IMR-90 (cell line): ENCODE data around the gene CENPF. TPM values are rescaled to one million over a fixed set of nuclear protein-coding genes. Genes with fewer than 3 reads are reported as not detected.

ENCODE experiments used
- ATAC-seq: fragments of 200-7000 bp; cut with Tn5 transposase; 2 replicates; pipeline ENCODE4 v1.9.1; 2020; ENCODE audit warnings: low read depth, mild to moderate bottlenecking, moderate library complexity
- BruUV-seq: library from RNA; stranded (reverse); fragments of 400-500 nt; replicated peaks from 2 replicates; lab custom pipeline; 2021; lab: Mats Ljungman, UMichigan
- CTCF ChIA-PET: fragments of 300-600 bp; formaldehyde crosslinking; extraction: SDS; loops from one replicate; lab custom pipeline; 2021; ENCODE audit warnings: antibody characterized with exemption; lab: Yijun Ruan, JAX
- POLR2A ChIA-PET: fragments of 300-600 bp; sonication (Branson Sonifier 250); formaldehyde crosslinking; loops from one replicate; lab custom pipeline; 2022; ENCODE audit warnings: antibody characterized with exemption; ENCODE audit not compliant: unreplicated experiment; lab: Charles Lee
- DNase-seq: peaks from one replicate; pipeline ENCODE4 v3.0.0; 2013
- H2AFZ ChIP-seq: replicated peaks from 2 replicates; pipeline ENCODE3; 2013; ENCODE audit warnings: low read length, mild to moderate bottlenecking; ENCODE audit not compliant: poor library complexity
- H2AK5ac ChIP-seq: 2 replicates; pipeline ENCODE4 v1.6.1; 2013; ENCODE audit warnings: low read depth, low read length, inconsistent platforms
- H2AK9ac ChIP-seq: replicated peaks from 2 replicates; pipeline ENCODE3; 2013; ENCODE audit warnings: mild to moderate bottlenecking, low read depth, low read length, moderate library complexity; ENCODE audit not compliant: poor library complexity
- H2BK120ac ChIP-seq: 2 replicates; pipeline ENCODE4 v1.6.1; 2013; ENCODE audit warnings: low read depth, low read length, inconsistent platforms
- H2BK15ac ChIP-seq: 3 replicates; pipeline ENCODE4 v1.6.1; 2013; ENCODE audit warnings: low read depth, low read length, inconsistent platforms
- H2BK20ac ChIP-seq: 2 replicates; pipeline ENCODE4 v1.6.1; 2013; ENCODE audit warnings: low read depth, mild to moderate bottlenecking, inconsistent platforms, low read length, moderate library complexity
- H2BK5ac ChIP-seq: 2 replicates; pipeline ENCODE4 v1.6.1; 2013; ENCODE audit warnings: mild to moderate bottlenecking, low read depth, low read length, inconsistent platforms; ENCODE audit not compliant: poor library complexity, severe bottlenecking
- H3K14ac ChIP-seq: replicated peaks from 2 replicates; pipeline ENCODE4 v1.6.1; 2013; ENCODE audit warnings: low read depth, low read length, inconsistent platforms
- H3K18ac ChIP-seq: 2 replicates; pipeline ENCODE4 v1.6.1; 2013; ENCODE audit warnings: low read depth, low read length, control low read depth
- H3K23ac ChIP-seq: 2 replicates; pipeline ENCODE4 v1.6.1; 2013; ENCODE audit warnings: low read depth, low read length, inconsistent platforms
- H3K27ac ChIP-seq: 2 replicates; pipeline ENCODE4 v1.5.1; 2013; ENCODE audit warnings: mild to moderate bottlenecking, control low read depth, low read length; ENCODE audit not compliant: insufficient read depth
- H3K27me3 ChIP-seq: 2 replicates; pipeline ENCODE4 v1.6.1; 2013; ENCODE audit warnings: low read length; ENCODE audit not compliant: control insufficient read depth, insufficient read depth
- H3K36me3 ChIP-seq: 2 replicates; pipeline ENCODE4 v1.6.1; 2013; ENCODE audit warnings: low read length, mixed read lengths; ENCODE audit not compliant: control insufficient read depth, insufficient read depth
- H3K4ac ChIP-seq: 2 replicates; pipeline ENCODE4 v1.6.1; 2013; ENCODE audit warnings: low read depth, low read length, inconsistent platforms
- H3K4me1 ChIP-seq: 2 replicates; pipeline ENCODE4 v1.6.1; 2013; ENCODE audit warnings: low read length, mixed read lengths; ENCODE audit not compliant: control insufficient read depth, insufficient read depth
- H3K4me2 ChIP-seq: 2 replicates; pipeline ENCODE4 v1.6.1; 2013; ENCODE audit warnings: low read depth, mild to moderate bottlenecking, control low read depth, low read length, moderate library complexity
- H3K4me3 ChIP-seq: 2 replicates; pipeline ENCODE4 v1.5.1; 2013; ENCODE audit warnings: low read depth, mild to moderate bottlenecking, control low read depth, low read length, moderate library complexity; ENCODE audit not compliant: insufficient read depth
- H3K56ac ChIP-seq: 2 replicates; pipeline ENCODE4 v1.6.1; 2013; ENCODE audit warnings: low read length, inconsistent platforms; ENCODE audit not compliant: insufficient read depth; ENCODE audit errors: extremely low read depth
- H3K79me1 ChIP-seq, 2 experiments: 2 replicates each; pipeline ENCODE4 v1.6.1; 2013; ENCODE audit warnings: low read length in 2 of 2, inconsistent platforms in 1 of 2, low read depth in 1 of 2
- H3K9ac ChIP-seq: 2 replicates; pipeline ENCODE4 v1.6.1; 2013; ENCODE audit warnings: low read depth, low read length, control low read depth
- H3K9me1 ChIP-seq: 2 replicates; pipeline ENCODE4 v1.6.1; 2013; ENCODE audit warnings: low read length, inconsistent platforms; ENCODE audit not compliant: insufficient read depth
- H3K9me3 ChIP-seq: 2 replicates; pipeline ENCODE4 v1.6.1; 2013; ENCODE audit warnings: low read length; ENCODE audit not compliant: control insufficient read depth, insufficient read depth
- H4K20me1 ChIP-seq: 2 replicates; pipeline ENCODE4 v1.6.1; 2013; ENCODE audit warnings: low read length, inconsistent platforms; ENCODE audit not compliant: insufficient read depth
- H4K5ac ChIP-seq: 2 replicates; pipeline ENCODE4 v1.6.1; 2013; ENCODE audit warnings: mild to moderate bottlenecking, low read depth, low read length, control low read depth
- H4K8ac ChIP-seq, 2 experiments: 2 replicates each; pipeline ENCODE4 v1.6.1; 2013; ENCODE audit warnings: low read depth in 2 of 2, low read length in 2 of 2, control low read depth in 1 of 2, inconsistent platforms in 1 of 2
- H4K91ac ChIP-seq: 2 replicates; pipeline ENCODE4 v1.6.1; 2013; ENCODE audit warnings: low read depth, low read length, inconsistent platforms; ENCODE audit not compliant: insufficient read depth
- BHLHE40 ChIP-seq: fragments of 150-350 bp; IDR thresholded peaks from 2 replicates; pipeline ENCODE4 v1.6.1; 2016; ENCODE audit warnings: mild to moderate bottlenecking, low read depth, low read length
- CEBPB ChIP-seq: IDR thresholded peaks from 2 replicates; pipeline ENCODE4 v1.6.1; 2012; ENCODE audit warnings: low read depth, low read length, improper control_type of control experiment
- CHD1 ChIP-seq: IDR thresholded peaks from 2 replicates; pipeline ENCODE4 v1.6.1; 2012; ENCODE audit warnings: low read depth, low read length, improper control_type of control experiment
- CTCF ChIP-seq: conservative IDR thresholded peaks from 2 replicates; pipeline ENCODE4 v1.5.1; 2012; ENCODE audit warnings: mild to moderate bottlenecking, low read depth, low read length, improper control_type of control experiment
- ELK1 ChIP-seq: fragments of 150-350 bp; IDR thresholded peaks from 2 replicates; pipeline ENCODE4 v1.6.1; 2016; ENCODE audit warnings: low read depth, mild to moderate bottlenecking, low read length, moderate library complexity, borderline replicate concordance
- FOS ChIP-seq: fragments of 150-350 bp; IDR thresholded peaks from 2 replicates; pipeline ENCODE4 v1.6.1; 2016; ENCODE audit warnings: low read depth, low read length
- MAFK ChIP-seq: IDR thresholded peaks from 2 replicates; pipeline ENCODE4 v1.6.1; 2012; ENCODE audit warnings: low read depth, low read length, improper control_type of control experiment
- MAZ ChIP-seq: IDR thresholded peaks from 2 replicates; pipeline ENCODE4 v1.6.1; 2012; ENCODE audit warnings: low read depth, mild to moderate bottlenecking, low read length, improper control_type of control experiment, moderate library complexity, borderline replicate concordance
- MXI1 ChIP-seq: IDR thresholded peaks from 2 replicates; pipeline ENCODE4 v1.6.1; 2012; ENCODE audit warnings: low read depth, mild to moderate bottlenecking, low read length, moderate library complexity, borderline replicate concordance
- NFE2L2 ChIP-seq: fragments of 150-350 bp; IDR thresholded peaks from 2 replicates; pipeline ENCODE4 v1.6.1; 2016; ENCODE audit warnings: low read depth, mild to moderate bottlenecking, low read length
- POLR2A ChIP-seq: IDR thresholded peaks from 2 replicates; pipeline ENCODE4 v1.6.1; 2012; ENCODE audit warnings: mild to moderate bottlenecking, low read depth, low read length
- RAD21 ChIP-seq: IDR thresholded peaks from 2 replicates; pipeline ENCODE4 v1.6.1; 2012; ENCODE audit warnings: low read length, improper control_type of control experiment
- RCOR1 ChIP-seq: IDR thresholded peaks from 2 replicates; pipeline ENCODE4 v1.6.1; 2012; ENCODE audit warnings: mild to moderate bottlenecking, low read length, improper control_type of control experiment; ENCODE audit not compliant: insufficient replicate concordance
- RFX5 ChIP-seq: IDR thresholded peaks from 2 replicates; pipeline ENCODE4 v1.8.0; 2012; ENCODE audit warnings: low read depth, mild to moderate bottlenecking, low read length, moderate library complexity
- SMC3 ChIP-seq: fragments of 150-350 bp; IDR thresholded peaks from 2 replicates; pipeline ENCODE4 v1.6.1; 2016; ENCODE audit warnings: low read depth, mild to moderate bottlenecking, antibody characterized with exemption, low read length, moderate library complexity
- USF2 ChIP-seq: fragments of 150-350 bp; IDR thresholded peaks from 2 replicates; pipeline ENCODE4 v1.6.1; 2017; ENCODE audit warnings: mild to moderate bottlenecking, antibody characterized with exemption, low read length, low read depth
- WGBS, 2 experiments: methylation state at CpG; one replicate each; pipeline versions ENCODE4 v1.1.5 to v1.1.7; 2013; ENCODE audit warnings: missing lambda C conversion rate in 2 of 2; ENCODE audit not compliant: insufficient read length in 1 of 2; ENCODE audit errors: extremely low coverage in 2 of 2; 5-methylcytosine and 5-hydroxymethylcytosine counted together
- dilution Hi-C: fragments of 300-500 bp; cut with HindIII; formaldehyde crosslinking; loops from one replicate; pipeline ENCODE4 v1.14.3; 2018; ENCODE audit warnings: low sequenced_read_pairs; ENCODE audit not compliant: unreplicated experiment
- in situ Hi-C: fragments of 300-500 bp; cut with MboI; formaldehyde crosslinking; loops from 3 replicates; pipeline ENCODE4 v1.14.3; 2019; ENCODE audit warnings: low sequenced_read_pairs, inconsistent platforms, mixed read lengths
- intact Hi-C: fragments of 100-400 bp; cut with micrococcal nuclease; formaldehyde crosslinking; loops from 2 replicates; pipeline ENCODE4 v1.10.0; 2022
- polyA plus RNA-seq, 3 experiments: library from polyadenylated mRNA; depleted of rRNA; stranded (reverse); fragments of >200 nt; gene quantifications; 2 replicates each; pipeline ENCODE4 v1.2.3, GENCODE V29; 2012; ENCODE audit warnings: low replicate concordance in 1 of 3
- total RNA-seq: library from RNA; depleted of rRNA; stranded (reverse); fragments of >200 nt; gene quantifications from 2 replicates; pipeline ENCODE4 v1.2.3, GENCODE V29; 2012

CENPF gene
- total and polyA plus RNA-seq, 2 of the 4 experiments (the other 2 are of a cell fraction): 20.9 to 51.8 TPM

- Histone ChIP-seq H3K36me3 (no peaks in the 10 kb centered on the region), H2BK15ac (no peak overlapping the region), H3K23ac (peak overlapping the region; percentile 19; the same call in 1 of the 2 replicates), H3K4me1 (peaks cover 3% of the 10 kb centered on the region; the same call in 1 of the 2 replicates), H3K4ac (no peak overlapping the region), H3K9ac (no peak overlapping the region), H3K56ac (no peak overlapping the region), H4K8ac (0 out of 4 replicates have a peak overlapping the region, but pooled peaks of 1 of the 2 experiments have one; percentile 20), H2AK5ac (no peak overlapping the region), H3K27me3 (no peaks in the 10 kb centered on the region), H2BK5ac (no peak overlapping the region), H3K27ac (no peak overlapping the region), H2BK120ac (no peak overlapping the region), H3K4me2 (no peak overlapping the region), H3K14ac (no peak overlapping the region), H3K4me3 (no peak overlapping the region), H3K9me3 (no peaks in the 10 kb centered on the region), H4K20me1 (no peaks in the 10 kb centered on the region), H4K5ac (no peak overlapping the region), H3K79me1 (no peaks in the 10 kb centered on the region), H3K18ac (no peak overlapping the region), H3K9me1 (0 out of 2 replicates have a peak, but pooled peaks cover 2% of the 10 kb centered on the region), H4K91ac (no peak overlapping the region), H2BK20ac (no peak overlapping the region; the same call in 1 of the 2 replicates), H2AFZ (peak overlapping the region; percentile 59), H2AK9ac (no peak overlapping the region)
- WGBS, 2 experiments: 40% methylated on average over 1 of the region's 3 CpGs; no CpG with 5 or more reads in 1 of the 2 experiments
- dilution Hi-C loops: no loop called here
- ChIA-PET POLR2A (no interaction called here), CTCF (no interaction called here)
- no TSS peak for BruUV-seq
- intact Hi-C loops: no loop called here
- DNase-seq: no peak
- no peak for ATAC-seq
- TF ChIP-seq RFX5 (no peak), MAZ (no peak), ELK1 (no peak), CEBPB (no peak), FOS (no peak), SMC3 (no peak), USF2 (no peak), NFE2L2 (no peak), MAFK (no peak), CHD1 (no peak), RCOR1 (no peak), BHLHE40 (no peak), MXI1 (no peak), POLR2A (no peak), CTCF (no peak), RAD21 (no peak)
- in situ Hi-C loops: no loop called here
Observed at GRCh38 chr1:214688891-214689290, 85.9 kb downstream of the CENPF start.
